ENCODE measurements around the gene NFXL1.

GRCh38 chr4:47926667-47927258, 12.4 kb upstream of the NFXL1 start:
- peak; percentile 37 for TF ChIP-seq CTCF (IDR thresholded peaks at IDR 0.05; ENCODE audit: low read depth, low read length)
- no peak for TF ChIP-seq POLR2A (IDR thresholded peaks at IDR 0.05; ENCODE audit: extremely low read depth, insufficient read length)
